Measurements from ENCODE around the gene CYLD. TPM values are rescaled to one million over a fixed set of nuclear protein-coding genes. Genes with fewer than 3 reads are reported as not detected.

CYLD gene
- total RNA-seq, 4 donors from 2014 or later: 79.2 to 180 (median 92.4) TPM

DNA sequence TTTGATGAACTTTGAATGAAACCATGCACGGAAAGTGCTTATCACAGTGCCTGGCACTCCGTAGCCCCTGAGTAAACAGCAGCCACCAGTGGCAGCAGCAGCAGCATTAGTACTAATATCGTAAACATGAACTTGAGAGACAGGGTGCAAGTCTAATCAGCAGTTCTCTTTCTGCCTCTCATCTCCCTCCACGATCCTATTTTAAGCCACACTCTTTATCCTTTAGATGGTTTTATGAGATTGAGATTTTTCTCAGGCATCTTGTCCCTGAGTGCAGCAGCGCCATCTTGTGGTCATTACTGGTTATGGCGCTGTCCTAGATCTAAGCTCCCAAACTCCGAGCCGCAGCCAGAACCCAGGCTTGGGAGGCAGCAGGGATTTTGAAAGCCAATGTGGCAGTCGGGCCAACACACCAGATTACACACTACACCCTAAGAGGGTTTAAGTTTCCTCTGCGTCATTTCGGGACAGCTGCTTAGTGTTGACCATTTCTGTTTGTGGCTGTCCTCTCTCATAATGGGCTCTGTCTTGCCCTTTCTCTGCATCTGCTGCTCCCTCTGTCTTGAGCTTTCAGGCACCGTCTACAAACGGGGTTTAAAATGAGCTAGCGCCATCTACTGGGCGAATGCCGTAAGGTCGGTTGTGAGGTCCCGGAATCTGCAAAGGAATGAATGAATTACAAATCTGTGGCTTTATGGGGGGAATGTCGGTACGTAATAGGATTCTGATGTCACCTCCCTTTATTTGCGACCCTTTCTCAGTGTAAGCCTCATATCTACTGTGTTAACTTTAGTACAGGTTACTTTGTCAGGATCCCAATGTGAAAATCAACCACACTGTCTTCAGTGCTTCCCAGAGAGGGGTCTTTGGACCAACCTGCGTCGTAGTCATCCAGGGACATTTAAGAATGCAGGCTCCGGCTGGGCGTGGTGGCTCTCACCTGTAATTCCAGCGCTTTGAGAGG, 64.5 kb downstream of the CYLD start:
- peak overlapping the region in 2 of 3 donors; percentile 35 to 59 for H3K27ac ChIP-seq
- H3K4me1 ChIP-seq: peaks cover 0 to 4% of the 10 kb centered on the region in 2 donors
- no peaks in the 10 kb centered on the region for H3K9me3 ChIP-seq
- intact Hi-C loops (cut with DNase I): loop anchor here (10.0 kb wide), 1 partner anchor 132 kb away; no protein-coding TSS in a partner anchor
- peak; percentile 67 to 98 (median 92) for TF ChIP-seq CTCF (IDR thresholded peaks at IDR 0.05)
- no peak for TF ChIP-seq POLR2A (IDR thresholded peaks at IDR 0.05)
- 15 to 16% methylated on average over 25 to 26 of the region's 26 CpGs for WGBS, 2 donors
- peak; percentile 87 for DNase-seq
- H3K27me3 ChIP-seq: no peaks in the 10 kb centered on the region
- H3K4me3 ChIP-seq (replicated peaks in 1 of 3): no peak overlapping the region
- H3K36me3 ChIP-seq: no peaks in the 10 kb centered on the region

GRCh38 chr16:50808929-50809538, 67.1 kb downstream of the CYLD start:
- Histone ChIP-seq H3K27me3 (no peaks in the 10 kb centered on the region), H3K36me3 (no peaks in the 10 kb centered on the region), H3K4me3 (replicated peaks in 1 of 3) (no peak overlapping the region), H3K4me1 (peaks cover 0 to 4% of the 10 kb centered on the region in 2 donors), H3K9me3 (no peaks in the 10 kb centered on the region), H3K27ac (no peak overlapping the region)
- 74 to 80% methylated on average over 9 of the region's 9 CpGs for whole genome bisulfite sequencing, 2 donors
- DNase-seq: no peak
- TF ChIP-seq CTCF (IDR thresholded peaks at IDR 0.05): no peak
- TF ChIP-seq POLR2A (IDR thresholded peaks at IDR 0.05): no peak
- intact Hi-C loops (cut with DNase I): loop anchor here (10.0 kb wide), 1 partner anchor 134 kb away; no protein-coding TSS in a partner anchor

DNA sequence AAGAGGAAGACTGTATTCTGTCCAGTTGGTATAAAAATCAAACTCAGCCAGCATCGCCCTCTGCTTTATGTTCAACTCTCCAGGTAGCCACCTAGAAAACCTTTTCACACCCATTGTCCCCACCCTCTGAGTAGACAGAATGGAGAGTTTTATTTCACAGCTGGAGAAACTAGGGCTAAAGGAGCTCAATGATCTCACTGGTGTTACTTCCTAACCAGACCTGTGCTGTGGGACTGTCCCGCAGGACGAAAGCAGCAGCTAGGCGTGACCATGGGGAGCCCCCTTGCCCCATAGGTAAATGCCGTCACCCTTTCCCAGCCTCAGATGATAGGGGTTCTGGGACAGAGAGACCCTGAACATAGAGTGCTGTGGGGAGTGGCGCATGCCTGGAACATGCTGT, 67.7 kb downstream of the CYLD start:
- intact Hi-C loops (cut with DNase I): loop anchor here (10.0 kb wide), 1 partner anchor 135 kb away; no protein-coding TSS in a partner anchor
- 92 to 95% methylated on average over 6 of the region's 6 CpGs for WGBS, 2 donors
- H3K27me3 ChIP-seq: no peaks in the 10 kb centered on the region
- no peak for DNase-seq
- peaks cover 0 to 4% of the 10 kb centered on the region in 2 donors for H3K4me1 ChIP-seq
- TF ChIP-seq CTCF (IDR thresholded peaks at IDR 0.05): no peak
- TF ChIP-seq POLR2A (IDR thresholded peaks at IDR 0.05): no peak
- no peaks in the 10 kb centered on the region for H3K9me3 ChIP-seq
- H3K36me3 ChIP-seq: no peaks in the 10 kb centered on the region
- no peak overlapping the region for H3K4me3 ChIP-seq (replicated peaks in 1 of 3)
- no peak overlapping the region for H3K27ac ChIP-seq

DNA sequence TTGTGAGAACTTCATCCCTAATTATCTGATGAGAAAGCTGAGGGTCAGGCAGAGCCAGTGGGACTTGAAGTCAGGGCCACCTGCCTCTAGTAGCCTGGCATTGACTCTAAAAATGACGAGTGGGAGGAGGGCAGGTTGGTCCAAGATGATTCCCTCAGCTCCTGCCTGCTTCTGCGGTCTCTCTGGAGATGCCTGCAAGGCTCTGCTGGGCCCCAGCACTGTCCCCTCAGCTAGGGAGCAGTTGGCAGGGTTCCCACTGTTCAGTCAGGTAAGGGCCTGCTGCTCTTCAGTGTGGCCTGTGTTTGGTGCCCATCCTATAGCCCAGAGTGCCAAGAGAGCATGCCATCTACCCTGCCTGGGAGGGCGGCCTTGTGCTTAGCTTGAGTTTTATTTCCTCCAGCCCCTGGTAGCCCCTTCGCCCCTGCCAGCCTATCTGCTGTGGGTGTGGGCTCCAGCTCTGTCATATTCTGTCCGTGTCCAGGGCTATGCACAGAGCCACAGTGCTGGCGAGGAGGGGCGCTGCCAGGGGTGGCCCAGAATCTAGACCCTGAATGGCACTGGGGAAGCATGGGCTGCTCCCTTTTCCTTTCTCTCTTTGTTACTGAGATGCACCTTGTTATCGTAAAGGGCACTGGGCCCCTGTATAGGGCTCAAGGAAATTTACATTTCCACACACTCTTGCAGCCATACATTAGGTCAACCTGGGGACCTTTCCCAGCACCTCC, 68.5 kb downstream of the CYLD start:
- no peaks in the 10 kb centered on the region for H3K9me3 ChIP-seq
- no peaks in the 10 kb centered on the region for H3K36me3 ChIP-seq
- no peak overlapping the region for H3K27ac ChIP-seq
- intact Hi-C loops (cut with DNase I): no loop called here
- no peak for DNase-seq
- peaks cover 0 to 4% of the 10 kb centered on the region in 2 donors for H3K4me1 ChIP-seq
- TF ChIP-seq CTCF (IDR thresholded peaks at IDR 0.05) (no peak), POLR2A (IDR thresholded peaks at IDR 0.05) (no peak)
- no peak overlapping the region for H3K4me3 ChIP-seq (replicated peaks in 1 of 3)
- H3K27me3 ChIP-seq: no peaks in the 10 kb centered on the region
- 91 to 93% methylated on average over 7 to 8 of the region's 8 CpGs for WGBS, 2 donors
